M059J (cell line): ENCODE results near the gene FRMD4A. TPM values are rescaled to one million over a fixed set of nuclear protein-coding genes. Genes with fewer than 3 reads are reported as not detected.
A peak's percentile ranks its signal among the peaks of the same experiment; 100 is the strongest.

Experiments
- DNase-seq: peaks from one replicate; pipeline ENCODE4 v3.0.0-alpha.2; 2012; ENCODE audit warnings: low read depth
- total RNA-seq: library from RNA; depleted of rRNA; stranded (reverse); fragments of >200 nt; shearing (Covaris generic); gene quantifications from 2 replicates; pipeline ENCODE4 v1.2.3, GENCODE V29; 2014

Gene FRMD4A
- total RNA-seq, 1 experiment from 2014 or later = 10.8 TPM

DNA sequence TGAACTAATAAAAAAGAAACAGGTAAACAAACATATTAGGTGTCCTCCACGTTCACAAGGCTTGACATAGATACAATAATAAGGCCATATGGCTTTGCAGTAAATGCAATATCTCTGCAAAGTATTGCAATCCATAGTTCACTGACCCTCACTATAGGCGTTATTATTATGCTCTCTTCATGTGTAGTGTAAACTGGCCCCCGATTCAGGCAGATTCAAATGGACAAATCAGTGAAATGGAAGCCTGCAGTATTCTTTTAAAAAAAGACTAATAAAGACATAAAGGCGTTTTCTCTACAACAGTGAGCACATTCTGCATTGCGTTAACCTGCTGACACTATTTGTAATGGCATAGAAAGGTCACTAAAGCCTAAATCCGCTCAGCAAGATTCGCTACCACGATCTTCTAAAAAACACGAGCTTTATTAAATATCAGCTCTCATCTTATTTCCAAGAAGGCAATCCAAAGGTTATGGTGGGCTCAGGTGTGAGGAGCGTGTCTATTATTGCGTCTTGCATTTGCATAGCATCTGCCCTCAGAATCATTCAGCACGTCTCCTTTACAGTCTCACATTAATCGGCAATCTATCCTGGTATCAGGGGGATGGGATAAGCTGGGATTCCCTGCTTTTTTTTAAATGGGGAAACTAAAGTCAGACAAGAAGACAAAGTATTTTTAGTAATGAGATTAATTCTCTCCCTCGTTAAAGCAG lies 36.2 kb downstream of the FRMD4A start:
- no peak for DNase-seq

DNA sequence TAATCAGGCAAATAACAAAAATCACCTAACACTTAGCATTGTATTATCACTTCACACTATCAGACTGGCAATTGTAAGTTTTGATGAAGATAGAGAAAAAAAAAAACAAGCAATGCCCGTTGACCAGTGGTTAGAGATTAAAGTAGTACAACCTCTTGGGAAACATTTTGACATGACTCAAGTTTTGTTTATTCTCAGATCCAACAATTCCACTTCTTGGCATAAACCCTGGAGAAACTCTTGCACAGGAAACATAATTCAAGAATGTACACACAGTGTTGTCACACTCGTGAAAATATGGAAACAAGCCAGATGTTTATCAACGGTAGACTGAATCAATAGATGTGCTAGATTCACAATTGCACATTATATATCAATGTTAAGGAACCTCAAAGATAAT lies 37.2 kb downstream of the FRMD4A start:
- DNase-seq = peak; percentile 42

DNA sequence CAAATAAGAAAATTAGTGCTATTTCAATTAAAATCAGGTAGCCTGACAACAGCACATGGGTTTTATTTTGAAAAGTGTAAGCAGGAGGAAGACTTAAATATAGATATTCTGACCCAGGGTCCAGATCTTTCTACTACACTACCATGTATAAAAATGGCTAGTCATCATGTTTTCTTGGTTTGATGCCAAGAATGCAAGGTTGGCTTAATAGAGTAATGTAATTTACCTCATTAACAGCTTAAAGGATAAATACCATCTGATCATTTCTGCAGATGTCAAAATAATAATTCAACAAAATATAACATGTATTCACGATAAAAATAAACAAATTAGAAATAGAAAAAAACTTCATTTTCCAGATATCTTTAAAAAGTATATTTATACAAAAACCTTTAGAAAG lies 39.4 kb downstream of the FRMD4A start:
- no peak for DNase-seq

DNA sequence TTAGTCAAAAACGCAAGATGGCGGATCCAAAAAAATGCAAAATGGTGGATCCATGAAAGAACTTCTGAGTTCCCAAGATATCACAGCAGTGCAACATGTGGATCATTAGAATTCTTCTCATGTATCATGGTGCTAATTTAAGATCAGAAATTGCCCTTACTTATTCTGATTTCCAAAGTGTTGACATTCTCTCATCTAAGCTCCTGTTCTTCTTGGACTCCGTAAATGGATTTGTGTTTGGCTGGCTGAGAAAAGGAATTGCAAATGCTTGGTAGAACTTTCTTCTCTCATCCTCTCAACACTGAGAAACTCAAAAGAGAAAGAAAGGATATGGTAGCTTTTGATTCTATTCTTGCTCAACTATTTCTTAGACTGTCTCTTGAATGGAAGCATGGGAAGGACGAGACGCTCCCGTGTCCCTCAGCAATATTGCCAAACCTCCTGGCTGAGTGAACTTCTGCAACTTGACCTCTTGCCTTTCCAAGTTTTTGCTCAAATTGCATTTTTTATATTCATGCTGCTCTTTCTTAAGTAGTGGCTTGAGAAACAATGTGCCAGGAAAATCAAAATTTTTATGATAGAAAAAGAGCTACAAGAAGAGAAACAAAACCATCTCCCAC lies 44.7 kb downstream of the FRMD4A start:
- DNase-seq = no peak

DNA sequence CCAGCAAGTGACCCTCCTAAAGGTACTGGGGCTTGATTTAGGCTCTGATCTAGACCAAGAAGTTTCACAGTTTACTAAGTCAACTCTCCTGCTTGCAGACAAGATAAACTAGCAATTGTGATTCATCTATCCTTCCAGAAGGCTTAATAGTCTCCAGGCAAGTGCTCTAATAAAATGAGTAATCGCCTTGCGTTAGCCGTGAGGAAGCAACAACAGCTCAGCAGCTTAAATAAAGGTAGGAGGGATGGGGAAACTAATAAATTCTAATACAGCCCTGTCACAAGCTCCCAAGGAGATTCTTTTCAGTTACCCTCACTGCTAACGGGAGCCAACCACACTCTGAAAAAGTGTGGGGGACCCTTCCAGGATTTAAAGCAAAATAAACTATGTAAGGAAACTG lies 48.4 kb downstream of the FRMD4A start:
- DNase-seq = peak; percentile 81

DNA sequence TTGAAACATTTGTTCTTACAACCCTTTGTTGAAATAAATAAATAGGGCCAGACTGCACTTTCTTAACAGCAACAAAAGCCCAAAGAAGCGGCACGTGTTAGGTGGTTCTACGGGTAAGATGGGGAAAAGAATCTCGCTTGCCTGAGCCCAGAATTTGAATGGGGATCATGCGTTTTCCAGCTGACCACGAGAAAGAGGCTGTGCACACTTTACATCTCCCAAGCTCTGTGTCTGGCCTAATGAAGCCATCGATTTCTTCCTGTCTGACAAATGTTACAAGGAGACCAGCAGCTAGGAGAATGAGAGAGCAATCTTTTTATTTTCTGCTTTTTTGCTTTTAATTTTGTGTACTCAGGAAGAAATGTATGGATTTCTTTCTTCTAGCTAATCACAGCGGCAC lies 52.2 kb downstream of the FRMD4A start:
- no peak for DNase-seq

- no peak for DNase-seq
These were observed 54.5 kb downstream of the FRMD4A start for GRCh38 chr10:14276210-14276609.

- DNase-seq = no peak
These were observed 59.1 kb downstream of the FRMD4A start for GRCh38 chr10:14271621-14272020.

DNA sequence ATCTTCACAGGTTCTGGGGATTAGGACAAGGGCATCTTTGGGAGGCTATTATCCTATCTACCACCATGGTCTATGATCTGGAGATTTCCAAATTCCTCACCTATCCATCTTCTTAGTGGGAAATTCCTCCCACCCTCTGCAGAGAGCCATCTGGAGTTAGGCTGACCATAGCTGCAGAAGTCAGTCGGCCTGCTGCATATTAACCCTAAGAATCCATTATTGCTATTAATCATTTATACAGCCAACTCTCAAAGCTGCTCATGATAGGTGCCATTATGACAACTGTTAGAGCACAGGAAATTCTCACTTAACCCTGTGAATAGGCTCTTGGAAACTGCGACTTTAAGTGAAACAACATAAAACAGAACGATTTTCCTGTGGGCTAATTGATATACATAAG lies 60.4 kb downstream of the FRMD4A start:
- DNase-seq = no peak

DNA sequence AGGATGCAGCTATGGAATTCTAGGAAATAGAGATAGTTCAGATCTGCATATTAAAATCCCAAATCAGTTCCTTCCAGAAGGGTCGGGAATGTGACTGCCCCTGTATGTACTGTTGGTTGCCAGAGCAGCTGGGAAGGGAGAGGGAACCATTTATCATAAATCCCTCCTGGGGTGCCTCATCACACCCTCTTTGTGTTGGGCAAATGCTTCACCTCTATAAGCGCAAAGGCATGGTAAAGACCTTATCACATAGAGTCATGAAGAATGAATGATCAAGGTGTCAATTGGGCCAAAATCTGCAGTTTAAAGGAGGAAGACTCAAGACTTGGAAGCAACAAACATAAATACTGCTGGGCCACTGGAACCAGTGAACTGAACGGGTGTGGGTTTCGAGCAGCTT lies 65.0 kb downstream of the FRMD4A start:
- DNase-seq = no peak

- no peak for DNase-seq
These were observed 67.8 kb downstream of the FRMD4A start for GRCh38 chr10:14262836-14263425.

DNA sequence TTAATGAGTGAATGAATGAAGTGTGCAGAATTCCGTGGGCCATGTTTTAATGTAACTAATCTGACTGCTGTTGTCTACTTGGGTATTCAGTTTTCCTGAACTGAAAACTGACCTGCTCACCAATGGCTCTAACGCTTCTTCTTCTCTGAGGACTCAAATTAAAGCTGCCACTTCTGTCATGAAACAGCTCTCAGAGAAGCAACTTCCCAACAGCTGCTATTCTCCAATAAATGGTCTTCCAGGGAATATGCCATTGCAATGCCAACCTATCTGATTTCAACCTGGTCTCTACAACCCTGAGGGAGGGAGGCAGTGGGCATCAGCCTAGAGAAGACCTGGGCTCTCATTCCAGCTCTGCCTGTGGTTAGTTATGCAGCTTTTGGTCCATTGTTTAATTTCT lies 69.4 kb downstream of the FRMD4A start:
- DNase-seq = no peak

GRCh38 chr10:14259696-14260566 lies 70.8 kb downstream of the FRMD4A start:
- DNase-seq = peak; percentile 81

- DNase-seq = peak; percentile 65
These were observed 76.4 kb downstream of the FRMD4A start for GRCh38 chr10:14254368-14254767.

DNA sequence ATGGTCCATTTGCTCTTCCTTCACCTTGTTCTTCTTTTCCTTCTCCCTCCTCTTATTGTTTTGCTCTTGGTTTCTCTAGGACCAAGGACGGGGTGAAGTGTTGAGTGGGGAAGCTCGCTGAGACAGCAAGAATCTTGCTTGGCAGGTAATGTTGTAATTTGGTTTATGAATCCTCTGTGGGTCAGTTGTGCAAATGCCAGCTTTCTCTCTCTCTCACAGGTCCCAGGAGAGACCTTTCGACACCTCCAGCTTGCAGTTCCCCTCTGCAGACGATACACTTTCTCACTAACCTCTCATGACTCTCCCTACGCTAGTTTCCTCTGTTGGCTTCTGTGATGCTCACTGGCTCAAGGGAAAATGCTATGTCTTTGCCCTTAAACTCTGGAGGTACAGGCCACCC lies 77.0 kb downstream of the FRMD4A start:
- DNase-seq = no peak

- peak; percentile 40 for DNase-seq
These were observed 77.6 kb downstream of the FRMD4A start for GRCh38 chr10:14253079-14253478.

GRCh38 chr10:14250496-14251076 lies 80.1 kb downstream of the FRMD4A start:
- no peak for DNase-seq

- no peak for DNase-seq
These were observed 83.2 kb downstream of the FRMD4A start for GRCh38 chr10:14247377-14248116.

- peak; percentile 74 for DNase-seq
These were observed 85.9 kb downstream of the FRMD4A start for GRCh38 chr10:14244801-14245211.

DNA sequence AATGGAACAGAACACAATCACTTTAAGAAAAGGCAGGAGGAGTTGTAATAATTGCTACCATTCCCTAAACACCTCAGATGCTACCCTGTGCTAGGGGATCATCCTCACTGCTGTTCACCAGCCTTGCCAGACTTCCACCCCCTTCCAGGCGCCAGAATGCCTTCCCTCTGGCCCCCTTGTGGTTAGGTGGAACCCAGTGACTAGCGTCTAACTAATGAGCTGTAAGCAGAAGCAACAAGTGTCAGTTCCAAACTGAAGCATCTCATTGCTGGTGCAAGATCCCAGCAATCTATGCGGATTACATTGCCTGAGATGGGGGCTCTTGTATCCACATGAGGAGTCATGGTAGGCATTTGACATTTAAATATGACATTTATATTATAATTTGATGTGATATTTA lies 86.6 kb downstream of the FRMD4A start:
- peak; percentile 70 for DNase-seq

- no peak for DNase-seq
These were observed 87.5 kb downstream of the FRMD4A start for GRCh38 chr10:14243221-14243620.
